ENCODE measurements around the gene TPP1.

- TF ChIP-seq, protein P1, sequence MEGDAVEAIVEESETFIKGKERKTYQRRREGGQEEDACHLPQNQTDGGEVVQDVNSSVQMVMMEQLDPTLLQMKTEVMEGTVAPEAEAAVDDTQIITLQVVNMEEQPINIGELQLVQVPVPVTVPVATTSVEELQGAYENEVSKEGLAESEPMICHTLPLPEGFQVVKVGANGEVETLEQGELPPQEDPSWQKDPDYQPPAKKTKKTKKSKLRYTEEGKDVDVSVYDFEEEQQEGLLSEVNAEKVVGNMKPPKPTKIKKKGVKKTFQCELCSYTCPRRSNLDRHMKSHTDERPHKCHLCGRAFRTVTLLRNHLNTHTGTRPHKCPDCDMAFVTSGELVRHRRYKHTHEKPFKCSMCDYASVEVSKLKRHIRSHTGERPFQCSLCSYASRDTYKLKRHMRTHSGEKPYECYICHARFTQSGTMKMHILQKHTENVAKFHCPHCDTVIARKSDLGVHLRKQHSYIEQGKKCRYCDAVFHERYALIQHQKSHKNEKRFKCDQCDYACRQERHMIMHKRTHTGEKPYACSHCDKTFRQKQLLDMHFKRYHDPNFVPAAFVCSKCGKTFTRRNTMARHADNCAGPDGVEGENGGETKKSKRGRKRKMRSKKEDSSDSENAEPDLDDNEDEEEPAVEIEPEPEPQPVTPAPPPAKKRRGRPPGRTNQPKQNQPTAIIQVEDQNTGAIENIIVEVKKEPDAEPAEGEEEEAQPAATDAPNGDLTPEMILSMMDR (IDR thresholded peaks at IDR 0.05): no peak
- no peak for TF ChIP-seq POLR2A (IDR thresholded peaks at IDR 0.05)
These were observed 10.8 kb upstream of the TPP1 start for GRCh38 chr11:6629892-6630631.
